Spleen (tissue), 11 donors: Measurements from ENCODE around the gene HECW1. TPM values are rescaled to one million over a fixed set of nuclear protein-coding genes. Genes with fewer than 3 reads are reported as not detected.

ENCODE experiments used
- DNase-seq: peaks from one replicate; pipeline ENCODE4 v3.0.0-alpha.2; 2020
- H3K27ac ChIP-seq, 8 donors: fragments of 200-600 bp; sonication (generic) in 7 of 8; 1 replicate in 4 of 8; 2 replicates in 4 of 8; pipeline versions ENCODE4 v1.5.0 to v1.8.0; 2016 to 2021; ENCODE audit warnings: inconsistent platforms in 4 of 8, mild to moderate bottlenecking in 4 of 8, moderate library complexity in 1 of 8
- H3K27me3 ChIP-seq, 7 donors: fragments of 200-600 bp; sonication (generic) in 6 of 7; replicated peaks in 1 of 7; 1 replicate in 4 of 7; 2 replicates in 3 of 7; pipeline versions ENCODE4 v1.5.0 to v1.8.0; 2016 to 2021; ENCODE audit warnings: inconsistent platforms in 3 of 7, mild to moderate bottlenecking in 1 of 7
- H3K36me3 ChIP-seq, 6 donors: fragments of 200-600 bp; sonication (generic) in 5 of 6; 1 replicate in 4 of 6; 2 replicates in 2 of 6; pipeline versions ENCODE4 v1.5.0 to v1.8.0; 2016 to 2021; ENCODE audit warnings: inconsistent platforms in 2 of 6
- H3K4me1 ChIP-seq, 6 donors: fragments of 200-600 bp; sonication (generic) in 5 of 6; 1 replicate in 3 of 6; 2 replicates in 3 of 6; pipeline versions ENCODE4 v1.5.0 to v1.8.0; 2016 to 2021; ENCODE audit warnings: inconsistent platforms in 3 of 6
- H3K4me3 ChIP-seq, 8 donors: fragments of 200-600 bp; sonication (generic) in 7 of 8; 1 replicate in 4 of 8; 2 replicates in 4 of 8; pipeline versions ENCODE4 v1.5.0 to v1.8.0; 2016 to 2021; ENCODE audit warnings: inconsistent platforms in 4 of 8, mild to moderate bottlenecking in 4 of 8, moderate library complexity in 2 of 8
- H3K9me3 ChIP-seq, 8 donors: fragments of 200-600 bp; sonication (generic) in 7 of 8; 1 replicate in 4 of 8; 2 replicates in 4 of 8; pipeline versions ENCODE4 v1.5.0 to v1.8.0; 2016 to 2021; ENCODE audit warnings: inconsistent platforms in 4 of 8
- POLR2A ChIP-seq, 3 donors: fragments of 450-650 bp; IDR thresholded peaks; one replicate each; pipeline ENCODE4 v1.5.1; 2017; ENCODE audit warnings: antibody characterized with exemption in 3 of 3, mild to moderate bottlenecking in 1 of 3
- POLR2AphosphoS5 ChIP-seq, 3 donors: sonication (generic); formaldehyde crosslinking; IDR thresholded peaks; one replicate each; pipeline ENCODE4 v1.5.1; 2017; ENCODE audit warnings: antibody characterized with exemption in 3 of 3
- WGBS, 5 donors: extraction: QIAGEN DNeasy Blood & Tissue Kit in 3 of 5; methylation state at CpG; one replicate each; pipeline versions ENCODE4 v1.1.5 to v1.1.7; 2013 to 2018; 5-methylcytosine and 5-hydroxymethylcytosine counted together
- intact Hi-C: fragments of 100-400 bp; cut with DNase I; formaldehyde crosslinking; loops from one replicate; pipeline ENCODE4 v1.15.0; 2023; ENCODE audit warnings: low total_unique reads
- polyA plus RNA-seq, 3 donors: library from polyadenylated mRNA; stranded (reverse); fragments of 200-250 nt; gene quantifications; one replicate each; pipeline ENCODE4 v1.2.1, GENCODE V29; 2013
- total RNA-seq, 7 donors: library from RNA; depleted of rRNA in 3 of 7; stranded (reverse); fragments of >200 nt in 3 of 7; fragmentation: NEBNext Ultra II Directional in 4 of 7; extraction: Animal tissue kit (Norgen Biotek cat#: 25700) in 4 of 7; gene quantifications; one replicate each; pipeline versions ENCODE4 v1.1.0 to v1.2.1, GENCODE V29; 2016 to 2021
- TF ChIP-seq, protein P1 (sequence below), 11 experiments: fragments of 200-600 bp in 7 of 11; fragments of 450-650 bp in 4 of 11; sonication (generic) in 4 of 11; IDR thresholded peaks in 8 of 11; conservative IDR thresholded peaks in 3 of 11; 1 replicate in 7 of 11; 2 replicates in 4 of 11; pipeline versions ENCODE4 v1.4.0 to v1.8.0; 2016 to 2021; ENCODE audit warnings: antibody characterized with exemption in 11 of 11, inconsistent platforms in 4 of 11, mild to moderate bottlenecking in 1 of 11
- donor health status: healthy with polysubstance abuse.
- donor health status: DM: no; HTN: no; CAD: no; lungs with moderate emphysema.
- donor health status: DM: no; HTN: no; CAD: no.
- donor health status: Bipolar disorder and iron deficiency.
- donor health status: healthy.
- donor health status: DM: no; HTN: no; CAD: no.
- donor health status: DM: yes; HTN: yes; CAD: no.

Gene HECW1
- total and polyA plus RNA-seq, 10 donors: 0.03 to 1.5 (median 0.40) TPM; not detected in 1

DNA sequence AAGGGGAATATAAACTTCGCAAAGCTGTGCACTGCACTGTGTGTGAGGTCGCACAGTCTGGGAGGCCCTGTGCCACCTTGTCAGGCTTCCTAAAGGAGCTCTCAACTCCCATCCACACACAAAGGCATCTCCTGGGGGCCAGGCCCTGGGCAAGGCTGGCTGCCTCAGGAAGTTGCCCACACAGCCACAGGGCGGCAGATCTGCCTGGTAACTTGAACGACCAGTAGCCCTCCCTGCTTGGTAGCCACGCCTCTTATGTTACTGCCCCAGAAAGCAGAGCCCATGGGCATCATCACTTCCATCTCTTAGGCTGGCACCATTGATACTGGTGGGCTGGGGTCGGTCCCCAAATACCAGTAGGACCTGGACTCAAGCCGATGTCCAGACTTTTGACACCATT is 82.8 kb downstream of the HECW1 start:
- intact Hi-C loops: no loop called here
- Histone ChIP-seq H3K4me3 (no peak overlapping the region), H3K36me3 (no peaks in the 10 kb centered on the region), H3K27me3 (peaks cover 0 to 13% (median 0%) of the 10 kb centered on the region in 7 donors), H3K4me1 (no peaks in the 10 kb centered on the region), H3K27ac (no peak overlapping the region), H3K9me3 (no peaks in the 10 kb centered on the region)
- DNase-seq: no peak
- 76 to 86% (median 81%) methylated on average over 7 of the region's 7 CpGs for WGBS, 5 donors
- TF ChIP-seq, protein P1, sequence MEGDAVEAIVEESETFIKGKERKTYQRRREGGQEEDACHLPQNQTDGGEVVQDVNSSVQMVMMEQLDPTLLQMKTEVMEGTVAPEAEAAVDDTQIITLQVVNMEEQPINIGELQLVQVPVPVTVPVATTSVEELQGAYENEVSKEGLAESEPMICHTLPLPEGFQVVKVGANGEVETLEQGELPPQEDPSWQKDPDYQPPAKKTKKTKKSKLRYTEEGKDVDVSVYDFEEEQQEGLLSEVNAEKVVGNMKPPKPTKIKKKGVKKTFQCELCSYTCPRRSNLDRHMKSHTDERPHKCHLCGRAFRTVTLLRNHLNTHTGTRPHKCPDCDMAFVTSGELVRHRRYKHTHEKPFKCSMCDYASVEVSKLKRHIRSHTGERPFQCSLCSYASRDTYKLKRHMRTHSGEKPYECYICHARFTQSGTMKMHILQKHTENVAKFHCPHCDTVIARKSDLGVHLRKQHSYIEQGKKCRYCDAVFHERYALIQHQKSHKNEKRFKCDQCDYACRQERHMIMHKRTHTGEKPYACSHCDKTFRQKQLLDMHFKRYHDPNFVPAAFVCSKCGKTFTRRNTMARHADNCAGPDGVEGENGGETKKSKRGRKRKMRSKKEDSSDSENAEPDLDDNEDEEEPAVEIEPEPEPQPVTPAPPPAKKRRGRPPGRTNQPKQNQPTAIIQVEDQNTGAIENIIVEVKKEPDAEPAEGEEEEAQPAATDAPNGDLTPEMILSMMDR (IDR thresholded peaks at IDR 0.05 in 8 of 11, conservative IDR thresholded peaks at IDR 0.05 in 3 of 11): no peak
- no peak for TF ChIP-seq POLR2A (IDR thresholded peaks at IDR 0.05)
- no peak for TF ChIP-seq POLR2AphosphoS5 (IDR thresholded peaks at IDR 0.05)

- no peak overlapping the region for H3K4me3 ChIP-seq
- H3K4me1 ChIP-seq: no peaks in the 10 kb centered on the region
- H3K9me3 ChIP-seq: no peaks in the 10 kb centered on the region
- 83 to 96% (median 87%) methylated on average over 5 of the region's 5 CpGs for WGBS, 5 donors
- TF ChIP-seq POLR2AphosphoS5 (IDR thresholded peaks at IDR 0.05) (no peak), POLR2A (IDR thresholded peaks at IDR 0.05) (no peak)
- TF ChIP-seq, protein P1 (IDR thresholded peaks at IDR 0.05 in 8 of 11, conservative IDR thresholded peaks at IDR 0.05 in 3 of 11): no peak
- no peak overlapping the region for H3K27ac ChIP-seq
- intact Hi-C loops: no loop called here
- H3K36me3 ChIP-seq: no peaks in the 10 kb centered on the region
- peaks cover 0 to 17% (median 0%) of the 10 kb centered on the region in 7 donors for H3K27me3 ChIP-seq
- DNase-seq: no peak
Measured at GRCh38 chr7:43195768-43196167, 83.3 kb downstream of the HECW1 start.

DNA sequence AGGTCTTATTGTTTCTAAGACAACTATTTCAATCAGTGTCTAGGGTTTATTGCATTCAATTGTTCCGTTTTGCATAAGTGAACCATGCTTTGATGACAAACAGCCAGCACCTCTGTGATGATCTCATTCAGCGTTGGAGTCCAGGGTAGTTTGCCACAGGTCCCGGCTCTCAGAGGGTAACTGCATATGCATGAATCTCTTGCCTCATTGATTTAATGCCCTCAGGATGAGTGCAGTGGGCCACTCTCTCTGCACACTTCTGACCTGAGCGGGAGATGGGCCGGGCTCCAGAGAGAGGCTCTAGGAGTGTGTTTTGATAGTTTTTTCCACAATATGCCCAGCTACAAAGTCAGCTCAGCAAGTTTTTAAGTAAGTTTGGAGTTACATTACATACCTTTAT is 83.9 kb downstream of the HECW1 start:
- no peak overlapping the region for H3K4me3 ChIP-seq
- H3K27ac ChIP-seq: no peak overlapping the region
- intact Hi-C loops: no loop called here
- WGBS, 5 donors: 81 to 89% (median 86%) methylated on average over 5 of the region's 5 CpGs
- H3K27me3 ChIP-seq: peaks cover 0 to 23% (median 0%) of the 10 kb centered on the region in 7 donors
- TF ChIP-seq POLR2A (IDR thresholded peaks at IDR 0.05) (no peak), POLR2AphosphoS5 (IDR thresholded peaks at IDR 0.05) (no peak)
- TF ChIP-seq, protein P1 (IDR thresholded peaks at IDR 0.05 in 8 of 11, conservative IDR thresholded peaks at IDR 0.05 in 3 of 11): no peak
- no peaks in the 10 kb centered on the region for H3K36me3 ChIP-seq
- H3K9me3 ChIP-seq: no peaks in the 10 kb centered on the region
- no peak for DNase-seq
- H3K4me1 ChIP-seq: no peaks in the 10 kb centered on the region

GRCh38 chr7:43198016-43198415 is 85.6 kb downstream of the HECW1 start:
- H3K9me3 ChIP-seq: no peaks in the 10 kb centered on the region
- H3K36me3 ChIP-seq: no peaks in the 10 kb centered on the region
- H3K4me1 ChIP-seq: no peaks in the 10 kb centered on the region
- peaks cover 0 to 29% (median 0%) of the 10 kb centered on the region in 7 donors for H3K27me3 ChIP-seq
- intact Hi-C loops: no loop called here
- DNase-seq: no peak
- 95 to 98% (median 95%) methylated on average over 6 of the region's 6 CpGs for WGBS, 5 donors
- H3K27ac ChIP-seq: no peak overlapping the region
- no peak overlapping the region for H3K4me3 ChIP-seq
- TF ChIP-seq POLR2AphosphoS5 (IDR thresholded peaks at IDR 0.05) (no peak), POLR2A (IDR thresholded peaks at IDR 0.05) (no peak)
